Spleen (tissue), 11 donors: ENCODE data around the gene DCX. TPM values are rescaled to one million over a fixed set of nuclear protein-coding genes. Genes with fewer than 3 reads are reported as not detected.
A peak's percentile ranks its signal among the peaks of the same experiment; 100 is the strongest.

Experiments
- DNase-seq: peaks from one replicate; pipeline ENCODE4 v3.0.0-alpha.2; 2020
- H3K27ac ChIP-seq, 8 donors: fragments of 200-600 bp; sonication (generic) in 7 of 8; 1 replicate in 4 of 8; 2 replicates in 4 of 8; pipeline versions ENCODE4 v1.5.0 to v1.8.0; 2016 to 2021; ENCODE audit warnings: inconsistent platforms in 4 of 8, mild to moderate bottlenecking in 4 of 8, moderate library complexity in 1 of 8
- H3K27me3 ChIP-seq, 7 donors: fragments of 200-600 bp; sonication (generic) in 6 of 7; replicated peaks in 1 of 7; 1 replicate in 4 of 7; 2 replicates in 3 of 7; pipeline versions ENCODE4 v1.5.0 to v1.8.0; 2016 to 2021; ENCODE audit warnings: inconsistent platforms in 3 of 7, mild to moderate bottlenecking in 1 of 7
- H3K36me3 ChIP-seq, 6 donors: fragments of 200-600 bp; sonication (generic) in 5 of 6; 1 replicate in 4 of 6; 2 replicates in 2 of 6; pipeline versions ENCODE4 v1.5.0 to v1.8.0; 2016 to 2021; ENCODE audit warnings: inconsistent platforms in 2 of 6
- H3K4me1 ChIP-seq, 6 donors: fragments of 200-600 bp; sonication (generic) in 5 of 6; 1 replicate in 3 of 6; 2 replicates in 3 of 6; pipeline versions ENCODE4 v1.5.0 to v1.8.0; 2016 to 2021; ENCODE audit warnings: inconsistent platforms in 3 of 6
- H3K4me3 ChIP-seq, 8 donors: fragments of 200-600 bp; sonication (generic) in 7 of 8; 1 replicate in 4 of 8; 2 replicates in 4 of 8; pipeline versions ENCODE4 v1.5.0 to v1.8.0; 2016 to 2021; ENCODE audit warnings: inconsistent platforms in 4 of 8, mild to moderate bottlenecking in 4 of 8, moderate library complexity in 2 of 8
- H3K9me3 ChIP-seq, 8 donors: fragments of 200-600 bp; sonication (generic) in 7 of 8; 1 replicate in 4 of 8; 2 replicates in 4 of 8; pipeline versions ENCODE4 v1.5.0 to v1.8.0; 2016 to 2021; ENCODE audit warnings: inconsistent platforms in 4 of 8
- CTCF ChIP-seq, 11 experiments: fragments of 200-600 bp in 7 of 11; fragments of 450-650 bp in 4 of 11; sonication (generic) in 4 of 11; IDR thresholded peaks in 8 of 11; conservative IDR thresholded peaks in 3 of 11; 1 replicate in 7 of 11; 2 replicates in 4 of 11; pipeline versions ENCODE4 v1.4.0 to v1.8.0; 2016 to 2021; ENCODE audit warnings: antibody characterized with exemption in 11 of 11, inconsistent platforms in 4 of 11, mild to moderate bottlenecking in 1 of 11
- POLR2A ChIP-seq, 3 donors: fragments of 450-650 bp; IDR thresholded peaks; one replicate each; pipeline ENCODE4 v1.5.1; 2017; ENCODE audit warnings: antibody characterized with exemption in 3 of 3, mild to moderate bottlenecking in 1 of 3
- POLR2AphosphoS5 ChIP-seq, 3 donors: sonication (generic); formaldehyde crosslinking; IDR thresholded peaks; one replicate each; pipeline ENCODE4 v1.5.1; 2017; ENCODE audit warnings: antibody characterized with exemption in 3 of 3
- WGBS, 5 donors: extraction: QIAGEN DNeasy Blood & Tissue Kit in 3 of 5; methylation state at CpG; one replicate each; pipeline versions ENCODE4 v1.1.5 to v1.1.7; 2013 to 2018; 5-methylcytosine and 5-hydroxymethylcytosine counted together
- intact Hi-C: fragments of 100-400 bp; cut with DNase I; formaldehyde crosslinking; loops from one replicate; pipeline ENCODE4 v1.15.0; 2023; ENCODE audit warnings: low total_unique reads
- polyA plus RNA-seq, 3 donors: library from polyadenylated mRNA; stranded (reverse); fragments of 200-250 nt; gene quantifications; one replicate each; pipeline ENCODE4 v1.2.1, GENCODE V29; 2013
- small RNA-seq, 4 donors: library from RNA; depleted of rRNA; stranded (forward); fragments of <200 nt; gene quantifications; one replicate each; pipeline ENCODE3, GENCODE V24; 2016
- total RNA-seq, 7 donors: library from RNA; depleted of rRNA in 3 of 7; stranded (reverse); fragments of >200 nt in 3 of 7; fragmentation: NEBNext Ultra II Directional in 4 of 7; extraction: Animal tissue kit (Norgen Biotek cat#: 25700) in 4 of 7; gene quantifications; one replicate each; pipeline versions ENCODE4 v1.1.0 to v1.2.1, GENCODE V29; 2016 to 2021
- donor health status: healthy with polysubstance abuse.
- donor health status: DM: no; HTN: no; CAD: no; lungs with moderate emphysema.
- donor health status: DM: no; HTN: no; CAD: no.
- donor health status: Bipolar disorder and iron deficiency.
- donor health status: healthy.
- donor health status: DM: no; HTN: no; CAD: no.
- donor health status: DM: yes; HTN: yes; CAD: no.

DCX gene
- total and polyA plus RNA-seq, 10 donors = 0.02 to 0.06 (median 0.02) TPM; not detected in 7

DNA sequence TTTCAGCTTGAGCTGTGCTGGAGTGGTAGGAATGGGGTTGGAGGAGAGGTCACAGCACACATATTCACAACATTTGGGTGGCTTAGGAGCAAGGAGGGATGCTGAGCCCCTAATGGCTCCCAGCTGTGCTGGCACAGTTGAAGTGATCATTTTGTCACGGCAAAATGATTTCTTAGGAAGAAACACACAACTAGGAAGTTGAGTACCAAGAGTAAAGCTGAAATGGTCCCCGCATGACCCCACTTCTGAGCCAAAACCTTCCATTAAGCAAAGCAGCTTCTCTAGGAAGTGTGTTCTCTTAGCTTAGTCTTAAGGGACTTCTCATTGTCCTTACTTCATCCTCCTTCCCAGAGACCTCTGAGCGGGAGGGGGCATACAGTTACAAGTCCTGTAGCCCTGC lies 154.3 kb downstream of the DCX start:
- 62 to 100% (median 80%) methylated on average over 2 to 3 of the region's 3 CpGs for WGBS, 5 donors
- H3K27me3 ChIP-seq = peaks cover 0 to 7% (median 0%) of the 10 kb centered on the region in 7 donors
- no peaks in the 10 kb centered on the region for H3K36me3 ChIP-seq
- no peaks in the 10 kb centered on the region for H3K4me1 ChIP-seq
- no peak overlapping the region for H3K27ac ChIP-seq
- DNase-seq = no peak
- intact Hi-C loops = no loop called here
- TF ChIP-seq POLR2A (IDR thresholded peaks at IDR 0.05) (no peak), POLR2AphosphoS5 (IDR thresholded peaks at IDR 0.05) (peak in 1 of 3 donors; percentile 7), CTCF (IDR thresholded peaks at IDR 0.05 in 8 of 11, conservative IDR thresholded peaks at IDR 0.05 in 3 of 11) (no peak)
- no peak overlapping the region for H3K4me3 ChIP-seq
- no peaks in the 10 kb centered on the region for H3K9me3 ChIP-seq

GRCh38 chrX:111254896-111255693 lies 156.9 kb downstream of the DCX start:
- TF ChIP-seq CTCF (IDR thresholded peaks at IDR 0.05 in 8 of 11, conservative IDR thresholded peaks at IDR 0.05 in 3 of 11) (no peak), POLR2A (IDR thresholded peaks at IDR 0.05) (no peak), POLR2AphosphoS5 (IDR thresholded peaks at IDR 0.05) (no peak)
- no peak overlapping the region for H3K4me3 ChIP-seq
- no peak for DNase-seq
- no peaks in the 10 kb centered on the region for H3K36me3 ChIP-seq
- H3K27ac ChIP-seq = no peak overlapping the region
- no peaks in the 10 kb centered on the region for H3K4me1 ChIP-seq
- 75 to 88% (median 81%) methylated on average over 7 of the region's 7 CpGs for WGBS, 5 donors
- H3K27me3 ChIP-seq = no peaks in the 10 kb centered on the region
- no peaks in the 10 kb centered on the region for H3K9me3 ChIP-seq
- intact Hi-C loops = no loop called here

DNA sequence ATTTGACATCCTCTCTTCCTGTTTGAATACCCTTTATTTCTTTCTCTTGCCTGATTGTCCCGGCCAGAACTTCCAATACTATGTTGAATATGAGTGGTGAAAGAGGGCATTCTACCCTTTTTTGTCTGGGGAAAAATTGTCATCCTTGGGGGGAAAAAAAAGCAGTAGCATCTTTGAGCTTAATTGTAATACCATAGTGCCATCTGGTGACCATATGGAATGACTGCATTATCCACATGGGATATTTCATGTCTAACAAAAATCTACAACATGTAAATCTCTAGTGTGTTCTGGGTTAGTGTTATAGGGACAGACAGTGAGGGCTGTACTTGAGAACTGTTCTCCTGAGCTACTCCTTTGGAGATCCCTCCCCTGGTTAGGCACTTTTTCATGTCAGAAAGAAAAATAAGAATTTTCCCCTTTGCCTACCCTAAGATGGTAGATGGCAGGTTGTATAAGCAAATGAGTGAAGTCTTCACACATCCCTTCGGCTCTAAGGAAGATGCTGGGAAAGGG lies 167.7 kb downstream of the DCX start:
- no peaks in the 10 kb centered on the region for H3K36me3 ChIP-seq
- WGBS, 5 donors = 27 to 62% (median 38%) methylated on average over 1 to 2 of the region's 2 CpGs

More for the DNA sequence above, 167.7 kb downstream of the DCX start:
- intact Hi-C loops = loop anchor here (10.0 kb wide), 1 partner anchor 249 kb away; no protein-coding TSS in a partner anchor
- peaks cover 0 to 9% (median 0%) of the 10 kb centered on the region in 7 donors for H3K27me3 ChIP-seq
- no peaks in the 10 kb centered on the region for H3K4me1 ChIP-seq
- H3K9me3 ChIP-seq = no peaks in the 10 kb centered on the region
- H3K27ac ChIP-seq = no peak overlapping the region
- no peak for TF ChIP-seq POLR2A (IDR thresholded peaks at IDR 0.05)
- peak in 8 of 11 experiments; percentile 27 to 51 (median 41) for TF ChIP-seq CTCF (IDR thresholded peaks at IDR 0.05 in 8 of 11, conservative IDR thresholded peaks at IDR 0.05 in 3 of 11)
- no peak for DNase-seq
- H3K4me3 ChIP-seq = no peak overlapping the region

Small RNAs within 50 kb of the gene (small RNA-seq; reads per million reads assigned to genes)
- gene RNU6-496P = 0 reads per million in 4 donors

Other genes with a start within 250 kb of the DCX start
- gene CAPN6, start 141.7 kb downstream of the DCX start, total RNA-seq = 1 to 10 TPM in 2 of 7 donors, under 1 TPM in 4, not detected in 1; 0.16 to 1.7 (median 0.53) TPM
- 1 to 10 TPM; 1.2 to 7.4 (median 3.5) TPM for gene CAPN6, start 141.7 kb downstream of the DCX start, polyA plus RNA-seq
- 1 to 10 TPM in 4 of 7 donors, under 1 TPM in 3; 0.44 to 2.7 (median 1.0) TPM for gene SERTM2, start 99.5 kb upstream of the DCX start, total RNA-seq
- gene SERTM2, start 99.5 kb upstream of the DCX start, polyA plus RNA-seq = under 1 TPM; 0.24 to 0.45 (median 0.38) TPM